GM18870 (cell line): ENCODE measurements around the gene KIAA1958.

Experiments used
- ATAC-seq: cut with Tn5 transposase; IDR thresholded peaks from one replicate; pipeline ENCODE4 v1.9.1; 2021; ENCODE audit warnings: moderate library complexity; ENCODE audit not compliant: unreplicated experiment

The KIAA1958 gene

DNA sequence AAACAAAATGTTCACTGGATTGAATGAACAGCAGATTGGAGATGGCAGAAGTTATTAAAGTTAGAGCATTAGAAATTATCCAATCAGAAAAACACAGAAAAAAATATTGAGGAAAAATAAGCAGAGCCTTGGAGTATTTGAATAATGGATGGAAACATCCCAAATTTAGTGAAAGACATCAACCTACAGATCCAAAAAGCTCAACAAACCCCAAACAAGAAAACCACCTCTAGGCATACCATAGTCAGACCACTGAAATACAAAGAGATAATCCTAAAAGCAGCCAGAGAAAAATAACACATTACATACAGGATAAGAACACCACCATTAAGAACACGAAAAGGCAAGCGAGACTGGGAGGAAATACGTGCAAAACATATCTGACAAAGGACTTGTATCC is 226.1 kb downstream of the KIAA1958 start:
- ATAC-seq, result no peak

DNA sequence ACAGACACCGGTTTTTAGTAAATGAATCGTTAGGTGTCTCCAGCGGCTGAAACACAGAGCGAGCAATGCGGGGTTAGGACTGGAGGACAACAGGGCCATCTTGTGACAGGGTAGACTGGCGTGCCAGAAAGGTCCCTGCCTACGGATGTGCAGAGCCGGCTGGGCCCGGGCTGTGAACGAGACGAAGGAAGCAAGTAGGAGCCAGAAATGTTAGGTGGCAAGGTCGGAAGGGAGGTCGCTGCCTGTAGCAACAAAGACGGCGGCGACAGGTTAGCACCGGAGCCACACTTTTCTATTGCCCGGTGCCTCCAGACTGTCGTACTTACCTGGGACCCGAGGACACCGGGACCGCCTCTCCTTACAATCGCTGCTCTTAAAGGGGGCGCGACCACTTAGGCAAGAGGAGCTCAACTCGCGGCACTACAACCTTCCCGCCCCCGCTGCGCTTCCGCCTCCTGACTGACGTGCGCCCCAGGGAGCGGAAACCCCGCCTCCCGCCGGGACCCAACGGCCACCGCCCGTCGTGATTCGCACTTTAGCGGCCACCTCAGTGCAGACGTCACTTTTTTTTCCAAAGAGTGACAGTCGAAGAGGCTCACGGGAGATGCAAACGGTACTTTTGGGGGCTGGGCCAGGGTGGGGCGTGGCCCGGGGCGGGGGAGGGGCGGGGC is 231.2 kb downstream of the KIAA1958 start, which contains the start of gene INIP:
TSS of gene INIP (minus strand) at position 457 of the 671 bp plus-strand sequence. CDS start 1,632 bp downstream, outside the sequence.
- peak; percentile 78 for ATAC-seq
